GM21360 (cell line): ENCODE measurements around the gene NUP188.

Source experiments
- ATAC-seq: cut with Tn5 transposase; IDR thresholded peaks from one replicate; pipeline ENCODE4 v1.9.1; 2021; ENCODE audit warnings: mild to moderate bottlenecking, moderate library complexity; ENCODE audit not compliant: unreplicated experiment

NUP188 gene

DNA sequence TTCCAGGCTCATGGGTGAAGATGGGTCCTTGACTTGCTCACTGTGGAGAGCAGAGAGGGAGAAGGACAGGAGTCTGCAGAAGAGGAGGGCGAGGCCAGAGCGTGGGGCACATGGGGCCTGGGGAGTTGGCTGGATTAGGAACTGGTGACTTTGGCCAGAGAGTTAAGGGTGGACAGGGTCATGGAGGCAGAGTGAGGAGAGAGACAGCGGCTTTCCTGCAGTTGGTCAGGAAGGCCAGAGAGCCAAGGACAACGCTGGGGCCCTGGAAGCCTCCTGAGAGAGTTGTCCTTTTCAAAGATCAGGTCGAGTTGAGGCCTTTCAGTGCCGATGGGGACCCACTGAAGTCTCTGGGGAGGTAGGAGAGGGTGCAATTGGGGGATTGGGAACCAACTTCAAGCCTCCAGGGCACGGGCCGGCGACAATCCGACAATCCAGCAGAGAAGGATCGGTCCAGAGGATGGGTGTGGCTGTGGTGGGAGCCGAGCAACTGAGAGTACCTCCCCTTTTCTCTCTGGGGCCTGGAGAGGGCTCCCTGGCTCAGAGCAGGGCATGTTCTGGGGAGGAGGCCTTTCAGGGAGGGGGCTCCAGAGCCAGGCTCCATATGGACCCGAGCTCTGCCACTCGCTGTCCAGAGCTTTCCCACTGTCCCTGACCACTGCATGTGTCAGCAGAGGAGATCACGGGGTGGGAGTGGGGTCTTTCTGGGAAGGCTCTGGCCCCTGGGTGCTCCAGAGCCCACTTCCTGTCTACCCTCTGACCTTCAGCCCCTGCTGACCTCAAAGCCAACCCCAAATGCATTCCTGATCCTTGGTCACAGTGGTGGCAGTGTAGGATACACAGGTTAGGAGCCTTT lies 34.2 kb upstream of the NUP188 start:
- no peak for ATAC-seq

DNA sequence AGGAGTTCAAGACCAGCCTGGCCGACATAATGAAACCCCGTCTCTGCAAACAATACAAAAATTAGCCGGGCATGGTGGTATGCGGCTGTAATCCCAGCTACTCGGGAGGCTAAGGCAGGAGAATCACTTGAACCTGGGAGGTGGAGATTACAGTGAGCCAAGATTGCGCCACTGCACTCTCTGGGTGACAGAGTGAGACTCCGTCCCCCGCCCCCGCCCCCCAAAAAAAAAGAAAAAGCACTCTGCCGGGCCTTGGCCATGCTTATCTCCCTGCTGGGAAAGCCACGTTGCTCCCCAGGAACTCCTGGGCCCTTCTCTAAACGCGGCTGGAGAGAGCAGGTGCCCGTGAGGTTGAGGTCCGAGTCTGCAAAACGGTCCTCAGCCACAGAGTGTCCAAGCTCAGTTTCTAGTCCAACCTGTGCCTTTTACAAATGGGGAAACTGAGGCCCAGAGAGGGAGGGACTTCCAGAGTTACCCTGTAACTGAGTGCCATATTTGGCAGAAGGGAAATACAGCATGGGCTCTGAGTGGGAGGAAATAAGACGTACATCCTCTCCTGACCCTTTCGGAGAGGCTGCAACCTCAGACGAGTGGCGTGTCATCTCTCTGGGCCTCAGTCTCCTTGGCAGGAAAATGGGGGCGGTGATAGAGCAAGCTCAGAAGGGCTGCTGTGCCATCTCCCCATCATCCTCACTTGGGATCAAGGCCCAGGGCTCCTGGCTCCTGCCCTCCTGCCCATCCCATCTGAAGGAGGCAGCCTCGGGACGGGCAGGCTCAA lies 33.3 kb upstream of the NUP188 start:
- no peak for ATAC-seq

DNA sequence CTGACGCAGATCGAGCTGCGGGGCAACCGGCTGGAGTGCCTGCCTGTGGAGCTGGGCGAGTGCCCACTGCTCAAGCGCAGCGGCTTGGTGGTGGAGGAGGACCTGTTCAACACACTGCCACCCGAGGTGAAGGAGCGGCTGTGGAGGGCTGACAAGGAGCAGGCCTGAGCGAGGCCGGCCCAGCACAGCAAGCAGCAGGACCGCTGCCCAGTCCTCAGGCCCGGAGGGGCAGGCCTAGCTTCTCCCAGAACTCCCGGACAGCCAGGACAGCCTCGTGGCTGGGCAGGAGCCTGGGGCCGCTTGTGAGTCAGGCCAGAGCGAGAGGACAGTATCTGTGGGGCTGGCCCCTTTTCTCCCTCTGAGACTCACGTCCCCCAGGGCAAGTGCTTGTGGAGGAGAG lies 31.3 kb upstream of the NUP188 start:
- ATAC-seq, result no peak

DNA sequence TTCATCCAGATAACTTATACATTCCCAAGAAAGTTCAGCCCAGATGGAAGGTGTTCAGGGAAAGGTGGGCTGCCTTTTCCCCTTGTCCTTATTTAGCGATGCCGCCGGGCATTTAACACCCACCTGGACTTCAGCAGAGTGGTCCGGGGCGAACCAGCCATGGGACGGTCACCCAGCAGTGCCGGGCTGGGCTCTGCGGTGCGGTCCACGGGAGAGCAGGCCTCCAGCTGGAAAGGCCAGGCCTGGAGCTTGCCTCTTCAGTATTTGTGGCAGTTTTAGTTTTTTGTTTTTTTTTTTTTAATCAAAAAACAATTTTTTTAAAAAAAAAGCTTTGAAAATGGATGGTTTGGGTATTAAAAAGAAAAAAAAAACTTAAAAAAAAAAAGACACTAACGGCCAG lies 30.8 kb upstream of the NUP188 start:
- ATAC-seq, result no peak

DNA sequence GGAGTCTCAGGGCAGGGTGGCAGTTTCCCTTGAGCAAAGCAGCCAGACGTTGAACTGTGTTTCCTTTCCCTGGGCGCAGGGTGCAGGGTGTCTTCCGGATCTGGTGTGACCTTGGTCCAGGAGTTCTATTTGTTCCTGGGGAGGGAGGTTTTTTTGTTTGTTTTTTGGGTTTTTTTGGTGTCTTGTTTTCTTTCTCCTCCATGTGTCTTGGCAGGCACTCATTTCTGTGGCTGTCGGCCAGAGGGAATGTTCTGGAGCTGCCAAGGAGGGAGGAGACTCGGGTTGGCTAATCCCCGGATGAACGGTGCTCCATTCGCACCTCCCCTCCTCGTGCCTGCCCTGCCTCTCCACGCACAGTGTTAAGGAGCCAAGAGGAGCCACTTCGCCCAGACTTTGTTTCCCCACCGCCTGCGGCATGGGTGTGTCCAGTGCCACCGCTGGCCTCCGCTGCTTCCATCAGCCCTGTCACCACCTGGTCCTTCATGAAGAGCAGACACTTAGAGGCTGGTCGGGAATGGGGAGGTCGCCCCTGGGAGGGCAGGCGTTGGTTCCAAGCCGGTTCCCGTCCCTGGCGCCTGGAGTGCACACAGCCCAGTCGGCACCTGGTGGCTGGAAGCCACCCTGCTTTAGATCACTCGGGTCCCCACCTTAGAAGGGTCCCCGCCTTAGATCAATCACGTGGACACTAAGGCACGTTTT lies 30.2 kb upstream of the NUP188 start:
- ATAC-seq, result no peak

DNA sequence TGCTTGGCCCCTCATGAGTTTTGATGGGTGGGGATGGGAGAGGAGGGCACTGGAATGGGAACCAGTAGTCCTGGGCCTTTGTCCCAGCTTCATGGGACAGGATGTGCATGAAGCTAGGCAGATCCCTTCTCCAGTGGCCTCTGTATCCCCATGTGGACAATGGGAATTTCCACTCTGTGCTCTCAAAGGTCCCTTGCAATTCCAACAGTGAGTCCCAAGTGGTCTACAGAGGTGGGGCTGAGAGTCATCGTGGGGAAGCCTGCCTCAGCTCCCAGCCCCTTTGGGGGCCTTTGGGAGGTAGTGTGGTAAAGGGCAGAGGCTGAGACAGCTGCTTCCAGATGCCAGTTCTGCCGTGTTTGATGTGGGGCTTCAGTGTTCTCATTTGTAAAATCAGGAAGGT lies 28.6 kb upstream of the NUP188 start:
- ATAC-seq, result no peak

DNA sequence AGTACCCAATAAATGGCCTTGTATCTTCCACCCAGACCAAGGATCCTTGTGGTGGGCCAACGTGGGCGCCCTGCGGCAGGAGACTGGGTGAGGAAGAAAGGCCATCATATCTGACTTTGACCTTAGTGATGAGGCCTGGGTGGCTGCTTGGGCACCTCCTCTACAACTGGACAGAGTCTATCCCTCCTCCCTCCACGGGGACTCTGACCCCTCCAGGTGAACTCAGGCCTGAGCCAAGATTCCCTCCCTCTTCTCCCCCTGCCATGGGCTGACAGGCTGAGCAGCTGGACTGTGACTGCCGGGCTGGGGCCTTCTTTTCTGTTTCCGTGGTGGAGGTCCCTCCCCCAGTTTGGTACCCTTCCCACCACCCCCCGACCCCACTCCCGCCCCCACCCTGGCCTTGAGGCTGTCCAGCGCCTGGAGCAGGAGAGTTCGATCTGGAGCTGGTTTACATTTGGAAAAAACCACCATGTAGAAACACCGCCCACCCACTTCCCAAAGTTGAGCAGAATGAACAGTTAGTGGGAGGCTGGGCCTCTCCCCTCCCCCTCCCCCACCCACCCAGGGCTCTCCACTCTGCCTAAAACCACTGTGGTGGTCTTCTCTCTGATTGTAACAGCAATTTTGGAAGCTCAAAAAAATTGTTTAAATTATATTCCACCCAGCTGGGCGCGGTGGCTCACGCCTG lies 28.0 kb upstream of the NUP188 start:
- no peak for ATAC-seq

DNA sequence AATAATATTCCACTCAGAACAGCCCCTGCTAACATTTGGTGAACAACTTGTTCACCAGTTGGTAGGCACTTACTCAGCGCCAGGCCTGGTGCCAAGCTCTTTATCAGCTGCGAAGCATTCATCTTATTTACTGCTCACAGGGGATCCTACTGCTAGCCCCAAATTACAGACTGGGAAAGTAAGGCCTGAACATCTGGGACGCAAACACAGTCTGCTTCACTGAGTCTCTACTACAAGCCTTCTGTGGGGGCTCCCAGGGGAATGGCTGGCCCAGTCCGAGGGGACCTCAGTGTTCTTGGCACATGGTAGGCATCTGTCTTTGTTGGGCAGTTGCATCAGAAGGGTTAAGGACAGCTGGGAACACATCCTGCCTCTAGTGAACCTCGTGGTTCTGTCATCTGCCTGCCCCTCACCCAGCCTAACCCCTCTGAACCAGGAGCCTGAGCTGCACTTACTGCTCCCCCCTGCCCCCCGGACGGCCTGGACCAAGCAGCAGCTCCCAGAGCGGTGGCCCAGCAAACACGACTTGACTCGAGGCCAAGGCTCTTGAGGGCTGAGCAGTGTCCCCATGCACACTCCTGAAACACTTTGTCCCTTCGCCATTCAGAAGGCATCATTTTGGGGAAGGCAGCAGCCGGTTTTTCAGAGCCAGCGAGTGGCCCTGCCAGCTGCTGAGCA lies 27.0 kb upstream of the NUP188 start, which contains the start of gene PHYHD1:
TSS of gene PHYHD1 (plus strand) at position 602 of the 678 bp plus-strand sequence. CDS start 1,342 bp downstream, outside the sequence.
- no peak for ATAC-seq

DNA sequence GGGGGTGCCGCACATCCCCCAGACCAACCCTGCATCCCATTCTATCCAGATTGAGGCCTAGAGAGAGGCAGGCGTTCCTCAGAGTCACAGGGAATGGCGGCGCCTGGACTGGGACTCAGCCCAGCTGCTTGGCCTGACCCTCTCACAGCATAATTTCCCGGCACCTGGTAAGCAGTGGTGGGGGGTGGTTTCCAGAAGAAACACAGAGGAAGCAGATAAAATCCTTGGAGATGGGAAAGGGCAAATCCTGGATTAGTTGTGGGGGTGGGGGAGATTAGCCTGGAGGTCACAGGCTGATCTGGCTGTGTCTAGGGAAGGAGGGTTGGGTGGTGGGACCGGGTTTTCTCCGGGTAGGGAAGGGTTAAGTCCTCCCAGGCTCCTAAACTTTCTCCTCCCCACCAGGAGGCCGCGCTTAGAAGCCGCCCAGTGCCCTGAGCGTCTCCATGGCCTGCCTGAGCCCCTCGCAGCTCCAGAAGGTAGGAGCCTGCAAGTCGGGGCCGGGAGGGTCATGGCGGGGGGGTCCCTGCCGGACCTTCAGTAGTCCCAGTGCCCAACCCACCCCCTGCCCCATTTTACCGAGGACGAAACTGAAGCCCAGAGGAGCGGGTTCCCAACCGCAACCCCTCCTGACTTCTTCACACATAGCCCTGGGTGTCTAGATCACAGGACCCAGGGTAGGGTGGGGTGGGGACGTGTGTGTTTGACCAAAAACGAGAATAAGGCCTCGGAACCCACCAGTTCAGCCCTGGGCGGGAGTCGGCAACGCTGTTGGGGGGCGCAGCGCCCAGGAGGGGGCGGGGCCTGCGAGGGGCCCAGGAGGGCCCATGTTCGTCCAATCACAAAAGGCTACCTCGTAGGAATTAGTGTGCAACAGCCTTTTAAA lies 25.4 kb upstream of the NUP188 start:
- ATAC-seq, result no peak

DNA sequence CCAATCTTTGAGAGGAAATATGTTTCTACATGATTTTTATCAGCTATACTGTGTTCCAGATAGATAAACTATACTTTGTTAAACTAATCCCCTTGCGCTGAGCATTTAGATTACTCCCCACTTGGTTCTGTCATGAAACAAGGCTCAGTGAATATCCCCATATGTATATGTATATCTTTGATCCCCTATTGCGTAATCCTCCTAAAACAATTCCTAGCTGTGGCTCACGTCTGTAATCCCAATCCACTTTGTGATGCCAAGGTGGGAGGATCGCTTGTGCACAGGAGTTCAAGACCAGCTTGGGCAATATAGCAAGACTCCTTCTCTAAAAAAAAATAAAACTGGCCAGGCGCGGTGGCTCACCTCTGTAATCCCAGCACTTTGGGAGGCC lies 24.0 kb upstream of the NUP188 start:
- ATAC-seq, result no peak

DNA sequence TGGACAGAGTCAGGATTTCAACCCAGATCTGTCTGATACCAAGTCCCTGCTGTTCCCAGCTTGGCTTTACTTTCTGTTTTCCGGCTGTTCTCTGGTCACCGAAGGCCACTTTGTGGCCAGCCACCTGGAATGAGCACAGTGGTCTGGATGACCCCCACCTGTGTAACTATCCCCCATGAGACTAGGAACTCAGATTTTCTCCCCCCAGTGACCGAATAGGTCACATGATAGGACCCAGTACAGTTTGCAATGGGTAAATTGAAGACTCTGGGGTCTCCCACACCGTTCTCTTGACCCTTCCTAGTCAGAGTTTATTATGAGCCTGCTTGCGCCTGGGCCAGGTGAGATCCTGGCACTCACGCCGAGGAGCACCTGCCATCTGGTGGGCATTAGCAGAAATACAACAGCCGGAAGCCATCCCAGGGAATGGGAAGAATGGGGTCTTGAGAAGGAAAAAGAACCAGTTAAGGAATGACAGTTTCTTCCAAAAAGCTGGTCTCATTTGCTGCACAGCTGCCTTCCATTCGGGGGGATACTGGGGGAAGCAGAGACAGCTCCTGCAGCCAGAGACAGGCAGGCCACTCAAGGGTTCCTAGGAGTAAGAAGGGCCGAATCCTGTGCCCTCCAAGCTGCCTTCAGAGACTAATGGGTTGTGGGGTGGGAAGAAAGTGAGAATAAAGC lies 19.6 kb upstream of the NUP188 start:
- ATAC-seq, result no peak

DNA sequence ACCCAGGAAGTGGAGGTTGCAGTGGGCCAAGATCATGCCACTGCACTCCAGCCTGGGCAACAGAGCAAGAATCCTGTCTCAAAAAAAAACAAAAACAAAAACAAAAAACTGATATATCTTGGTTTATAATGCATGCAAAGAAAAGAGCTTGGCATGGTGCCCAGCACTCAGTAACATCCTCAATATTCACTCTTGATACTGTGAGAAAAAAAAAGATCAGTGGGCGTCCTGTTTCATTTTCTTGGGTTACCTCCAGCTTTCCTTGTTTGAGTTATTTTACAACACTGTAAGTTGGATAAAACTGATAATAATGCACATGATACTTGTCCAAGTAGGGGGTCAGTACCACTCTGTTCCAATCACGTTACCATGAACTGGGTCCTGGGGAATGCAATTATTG lies 18.9 kb upstream of the NUP188 start:
- ATAC-seq, result no peak

DNA sequence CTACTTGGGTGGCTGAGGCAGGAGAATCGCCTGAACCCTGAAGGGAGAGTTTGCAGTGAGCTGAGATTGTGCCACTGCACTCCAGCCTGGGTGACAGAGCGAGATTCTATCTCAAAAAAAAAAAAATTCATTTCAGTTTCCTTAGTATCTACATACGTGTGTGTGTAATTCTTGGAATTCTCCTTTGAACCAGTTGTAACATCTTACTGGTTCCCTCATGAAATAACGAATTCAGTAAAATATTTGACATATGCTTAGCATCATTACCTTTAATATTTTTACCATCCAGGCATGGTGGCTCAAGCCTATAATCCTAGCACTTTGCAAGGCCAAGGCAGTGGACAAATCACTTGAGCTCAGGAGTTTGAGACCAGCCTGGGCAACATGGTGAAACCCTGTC lies 17.9 kb upstream of the NUP188 start:
- ATAC-seq, result no peak

DNA sequence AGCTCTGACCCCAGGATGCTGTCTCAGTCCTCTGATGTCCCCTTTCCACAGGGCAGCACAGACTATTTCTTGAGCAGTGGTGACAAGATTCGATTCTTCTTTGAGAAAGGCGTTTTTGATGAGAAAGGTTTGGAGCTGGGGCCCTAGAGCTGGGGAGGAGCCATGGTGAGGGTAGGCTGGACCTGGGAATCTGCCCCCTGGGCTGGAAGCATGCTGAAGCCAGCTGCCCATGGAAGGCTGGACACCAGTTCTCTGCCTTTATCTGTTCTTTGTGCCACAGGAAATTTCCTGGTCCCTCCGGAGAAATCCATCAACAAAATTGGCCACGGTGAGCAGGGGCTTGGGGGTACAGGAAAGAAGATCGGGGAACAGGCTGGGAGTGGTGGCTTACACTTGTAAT lies 13.8 kb upstream of the NUP188 start:
- ATAC-seq, result no peak

DNA sequence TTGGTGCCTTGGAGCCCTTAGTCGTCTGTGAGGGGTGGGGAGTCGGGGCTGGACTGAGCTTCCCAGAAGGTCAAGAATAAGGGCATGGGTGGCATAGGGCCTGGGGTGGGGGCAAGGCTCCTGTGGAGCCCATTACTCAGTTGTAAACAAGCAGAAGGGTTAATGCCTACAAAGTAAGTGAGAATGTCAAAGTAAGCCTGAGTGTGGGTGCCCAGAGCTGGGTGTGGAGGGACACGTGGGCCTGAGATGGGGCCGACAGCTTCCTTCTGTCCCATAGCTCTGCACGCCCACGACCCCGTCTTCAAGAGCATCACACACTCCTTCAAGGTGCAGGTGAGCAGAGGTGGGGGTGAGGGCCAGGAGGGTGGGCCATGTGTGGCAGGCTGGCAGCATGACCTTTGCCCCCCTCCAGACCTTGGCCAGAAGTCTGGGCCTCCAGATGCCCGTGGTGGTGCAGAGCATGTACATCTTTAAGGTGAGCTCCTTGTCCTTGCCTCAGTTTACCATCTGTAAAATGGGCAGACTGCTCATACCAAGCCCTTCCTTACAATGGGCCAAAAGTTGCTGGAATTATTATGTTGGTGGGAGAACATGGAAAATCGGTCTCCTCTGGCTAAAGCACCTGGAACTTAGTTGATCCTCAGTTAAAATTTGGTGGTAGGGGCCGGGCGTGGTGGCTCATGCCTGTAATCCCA lies 11.2 kb upstream of the NUP188 start:
- ATAC-seq, result no peak

DNA sequence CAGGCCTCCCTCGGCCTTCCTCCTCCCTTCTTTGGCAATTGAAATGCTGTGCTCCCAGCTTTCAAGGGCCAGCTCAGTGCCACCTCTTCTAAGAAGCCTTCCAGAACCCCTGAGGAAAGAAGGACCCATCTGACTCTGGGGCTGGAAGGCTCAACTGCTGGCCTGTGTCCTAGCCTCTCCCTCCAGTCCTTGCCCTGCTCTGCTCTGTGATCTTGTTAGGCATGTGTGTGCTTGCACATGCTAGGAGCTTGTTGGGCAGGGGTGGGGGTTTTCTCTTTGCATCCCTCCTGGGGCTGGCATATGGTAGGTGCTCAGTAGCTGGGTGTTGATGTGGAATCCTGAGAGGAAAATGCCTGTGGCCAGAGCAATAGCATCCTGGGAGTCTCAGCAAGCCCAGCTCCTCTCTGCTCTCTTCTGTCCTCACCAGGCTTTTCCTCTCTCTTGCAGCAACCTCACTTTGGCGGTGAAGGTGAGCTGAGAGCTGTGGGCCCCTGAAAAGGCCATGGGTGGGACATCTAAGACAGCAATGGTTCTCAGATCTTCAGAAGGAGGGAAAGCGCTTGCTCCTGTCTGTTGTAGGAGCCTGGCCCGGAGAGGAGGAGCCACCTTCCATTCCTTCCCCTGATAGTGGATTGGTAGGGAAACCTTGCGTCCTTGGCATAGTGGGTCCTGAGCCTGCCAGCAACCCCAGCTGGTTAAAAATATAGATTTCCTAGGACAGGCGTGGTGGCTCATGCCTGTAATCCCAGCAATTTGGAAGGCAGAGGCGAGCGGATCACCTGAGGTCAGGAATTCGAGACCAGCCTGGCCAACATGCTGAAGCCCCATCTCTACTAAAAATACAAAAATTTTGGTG lies 10.0 kb upstream of the NUP188 start:
- ATAC-seq, result no peak

DNA sequence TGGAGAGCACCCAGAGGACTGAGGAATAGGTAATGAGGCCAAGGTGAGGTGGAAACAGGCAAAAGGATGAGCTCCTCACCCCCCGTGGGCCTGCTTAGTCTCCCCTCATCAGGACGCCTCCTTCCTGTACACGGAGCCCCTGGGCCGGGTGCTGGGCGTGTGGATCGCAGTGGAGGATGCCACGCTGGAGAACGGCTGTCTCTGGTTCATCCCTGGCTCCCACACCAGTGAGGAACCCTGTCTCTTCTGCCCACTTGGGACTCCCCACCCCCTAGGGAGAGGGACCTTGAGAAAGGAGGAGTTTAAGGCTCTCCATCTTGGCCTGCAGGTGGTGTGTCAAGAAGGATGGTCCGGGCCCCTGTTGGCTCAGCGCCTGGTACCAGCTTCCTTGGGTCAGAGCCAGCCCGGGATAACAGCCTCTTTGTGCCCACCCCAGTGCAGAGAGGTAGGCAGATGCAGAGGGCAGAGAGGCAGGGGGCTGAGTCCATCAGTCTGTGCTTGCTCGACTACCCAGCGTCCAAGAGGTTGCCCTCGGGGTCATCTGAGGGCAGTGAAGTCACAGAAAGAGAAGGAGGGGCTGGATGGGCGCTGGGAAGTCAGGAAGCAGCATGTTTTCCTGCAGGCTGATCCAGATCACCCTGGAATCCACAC lies 7.1 kb upstream of the NUP188 start:
- ATAC-seq, result no peak
